Mesendoderm (in vitro differentiated cells): Measurements from ENCODE around the gene C16orf54.
"Not testable (repeated sequence)": the region's sequence is repeated elsewhere in the genome, so short reads cannot be mapped to it uniquely, and the experiment has no call there.

Source experiments
- DNase-seq: peaks from one replicate; pipeline ENCODE4 v3.0.0; 2013
- H2AK5ac ChIP-seq: 2 replicates; pipeline ENCODE4 v1.6.1; 2013; ENCODE audit warnings: low read length, inconsistent platforms
- H2BK120ac ChIP-seq: 2 replicates; pipeline ENCODE4 v1.6.1; 2013; ENCODE audit warnings: low read depth, mild to moderate bottlenecking, low read length, moderate library complexity, mixed read lengths
- H2BK15ac ChIP-seq: replicated peaks from 2 replicates; pipeline ENCODE4 v1.6.1; 2013; ENCODE audit warnings: low read depth, mild to moderate bottlenecking, moderate library complexity
- H2BK5ac ChIP-seq: 2 replicates; pipeline ENCODE4 v1.6.1; 2013; ENCODE audit warnings: low read length, inconsistent platforms
- H3K18ac ChIP-seq: 2 replicates; pipeline ENCODE4 v1.6.1; 2013; ENCODE audit warnings: mild to moderate bottlenecking, low read length, mixed read lengths
- H3K23ac ChIP-seq: one replicate; pipeline ENCODE4 v1.6.1; 2013; ENCODE audit warnings: low read length
- H3K27ac ChIP-seq: 2 replicates; pipeline ENCODE4 v1.5.1; 2013; ENCODE audit warnings: low read depth, mild to moderate bottlenecking, inconsistent platforms, low read length, moderate library complexity
- H3K27me3 ChIP-seq: 2 replicates; pipeline ENCODE4 v1.6.1; 2013; ENCODE audit warnings: low read length, control low read depth, mild to moderate bottlenecking, inconsistent platforms; ENCODE audit not compliant: insufficient read depth, poor library complexity
- H3K36me3 ChIP-seq: 2 replicates; pipeline ENCODE4 v1.6.1; 2013; ENCODE audit warnings: low read length, inconsistent platforms; ENCODE audit not compliant: control insufficient read depth, insufficient read depth
- H3K4ac ChIP-seq: one replicate; pipeline ENCODE4 v1.6.1; 2013; ENCODE audit warnings: low read depth, mild to moderate bottlenecking, low read length, moderate library complexity
- H3K4me1 ChIP-seq: 2 replicates; pipeline ENCODE4 v1.6.1; 2013; ENCODE audit warnings: low read depth, low read length, inconsistent platforms; ENCODE audit not compliant: control insufficient read depth
- H3K4me2 ChIP-seq: 2 replicates; pipeline ENCODE4 v1.6.1; 2013; ENCODE audit warnings: low read length
- H3K4me3 ChIP-seq: 2 replicates; pipeline ENCODE4 v1.5.1; 2013; ENCODE audit warnings: mild to moderate bottlenecking, low read length
- H3K56ac ChIP-seq: one replicate; pipeline ENCODE4 v1.6.1; 2013; ENCODE audit warnings: low read length
- H3K79me1 ChIP-seq: 2 replicates; pipeline ENCODE4 v1.6.1; 2013; ENCODE audit warnings: low read length, inconsistent platforms
- H3K79me2 ChIP-seq: 2 replicates; pipeline ENCODE4 v1.6.1; 2013; ENCODE audit warnings: mild to moderate bottlenecking, low read length; ENCODE audit not compliant: control insufficient read depth, insufficient read depth
- H3K9ac ChIP-seq: 2 replicates; pipeline ENCODE4 v1.6.1; 2013; ENCODE audit warnings: low read length, inconsistent platforms
- H4K5ac ChIP-seq: one replicate; pipeline ENCODE4 v1.6.1; 2013; ENCODE audit warnings: low read length
- H4K8ac ChIP-seq: one replicate; pipeline ENCODE4 v1.6.1; 2013; ENCODE audit warnings: low read depth, mild to moderate bottlenecking, control low read depth, low read length, moderate library complexity
- WGBS: extraction: QIAGEN DNeasy Blood & Tissue Kit; methylation state at CpG from one replicate; pipeline ENCODE4 v1.1.7; 2013; ENCODE audit warnings: low lambda C conversion rate, missing lambda C conversion rate; ENCODE audit not compliant: insufficient coverage; ENCODE audit errors: extremely low coverage; 5-methylcytosine and 5-hydroxymethylcytosine counted together

Gene C16orf54

DNA sequence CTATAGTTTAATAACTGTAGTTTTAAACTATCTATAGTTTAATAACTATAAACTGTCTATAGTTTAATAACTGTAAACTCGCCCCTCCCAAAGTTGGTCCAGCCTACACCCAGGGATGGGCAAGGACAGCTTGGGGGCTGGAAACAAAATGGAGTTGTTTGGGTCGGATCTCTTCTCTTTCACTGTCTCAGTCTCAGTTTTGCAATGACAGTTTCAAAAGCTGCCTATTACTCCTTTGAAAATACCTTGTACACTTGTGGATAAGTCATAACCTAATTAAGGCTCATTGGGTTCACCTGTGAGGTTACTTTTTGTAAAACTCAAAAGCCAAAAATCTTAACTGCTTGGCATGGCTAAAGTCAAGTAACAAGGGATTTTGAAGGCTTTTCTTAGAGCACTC is 31.4 kb downstream of the C16orf54 start:
- no peak overlapping the region for H3K4me3 ChIP-seq
- no peak overlapping the region for H2BK120ac ChIP-seq
- WGBS: no CpG with 5 or more reads among the region's 2 CpGs
- H2BK15ac ChIP-seq: no peak overlapping the region
- H3K36me3 ChIP-seq: no peaks in the 10 kb centered on the region
- H3K4me2 ChIP-seq: no peak overlapping the region
- no peak overlapping the region for H4K8ac ChIP-seq
- H2BK5ac ChIP-seq: no peak overlapping the region
- H3K4ac ChIP-seq: no peak overlapping the region
- peaks cover 3% of the 10 kb centered on the region for H3K79me1 ChIP-seq
- no peaks in the 10 kb centered on the region for H3K4me1 ChIP-seq
- H3K9ac ChIP-seq: no peak overlapping the region
- H4K5ac ChIP-seq: no peak overlapping the region
- no peak for DNase-seq
- no peak overlapping the region for H2AK5ac ChIP-seq
- H3K79me2 ChIP-seq: peaks cover 28% of the 10 kb centered on the region
- no peak overlapping the region for H3K27ac ChIP-seq
- H3K18ac ChIP-seq: no peak overlapping the region
- no peak overlapping the region for H3K23ac ChIP-seq
- H3K56ac ChIP-seq: no peak overlapping the region
- no peaks in the 10 kb centered on the region for H3K27me3 ChIP-seq

DNA sequence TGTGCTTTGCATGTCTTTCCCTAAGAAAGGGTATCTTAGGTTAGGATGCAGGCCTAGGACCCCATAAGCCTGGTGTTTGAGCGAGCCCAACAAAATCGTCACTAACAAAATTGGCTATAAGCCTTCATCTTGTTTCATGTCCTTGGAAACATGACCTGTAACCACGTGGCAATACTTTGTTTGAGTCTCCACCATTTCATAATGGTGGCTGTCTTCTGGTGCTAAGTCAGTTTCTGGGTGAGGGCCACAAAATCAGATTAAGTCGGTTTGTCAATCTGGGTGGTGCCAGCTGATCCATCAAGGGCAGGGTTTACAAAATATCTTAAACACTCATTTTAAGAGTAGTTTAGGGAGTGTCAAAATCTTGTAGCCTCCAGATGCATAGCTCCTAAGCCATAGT is 33.0 kb downstream of the C16orf54 start:
- Histone ChIP-seq H3K9ac (no peak overlapping the region), H2BK15ac (no peak overlapping the region), H3K4me1 (no peaks in the 10 kb centered on the region), H3K4ac (no peak overlapping the region), H3K18ac (no peak overlapping the region), H4K8ac (no peak overlapping the region), H3K56ac (no peak overlapping the region), H2BK5ac (no peak overlapping the region), H4K5ac (no peak overlapping the region), H3K79me1 (peaks cover 3% of the 10 kb centered on the region), H3K4me3 (no peak overlapping the region), H3K27ac (no peak overlapping the region), H2AK5ac (no peak overlapping the region), H3K23ac (no peak overlapping the region), H3K36me3 (no peaks in the 10 kb centered on the region), H3K79me2 (peaks cover 26% of the 10 kb centered on the region), H3K4me2 (no peak overlapping the region), H3K27me3 (no peaks in the 10 kb centered on the region), H2BK120ac (no peak overlapping the region)
- no CpG with 5 or more reads among the region's 4 CpGs for WGBS
- no peak for DNase-seq

- no CpG with 5 or more reads among the region's 17 CpGs for WGBS
- Histone ChIP-seq H2BK5ac (peak overlapping the region; percentile 48), H3K4me3 (peak overlapping the region; percentile 25), H2BK15ac (peak overlapping the region; percentile 74), H4K5ac (peak overlapping the region; percentile 91), H3K18ac (peak overlapping the region; percentile 94), H3K4me1 (no peaks in the 10 kb centered on the region), H3K56ac (peak overlapping the region; percentile 81), H3K27ac (peak overlapping the region; percentile 90), H3K4ac (peak overlapping the region; percentile 100), H2AK5ac (peak overlapping the region; percentile 78), H3K23ac (no peak overlapping the region), H3K36me3 (no peaks in the 10 kb centered on the region), H2BK120ac (peak overlapping the region; percentile 93), H3K79me2 (peaks cover 25% of the 10 kb centered on the region), H3K4me2 (peak overlapping the region; percentile 62), H3K79me1 (peaks cover 3% of the 10 kb centered on the region), H4K8ac (peak overlapping the region; percentile 95), H3K27me3 (no peaks in the 10 kb centered on the region), H3K9ac (peak overlapping the region; percentile 84)
- peak; percentile 88 for DNase-seq
Measured at GRCh38 chr16:29710227-29711219, 35.3 kb downstream of the C16orf54 start.

DNA sequence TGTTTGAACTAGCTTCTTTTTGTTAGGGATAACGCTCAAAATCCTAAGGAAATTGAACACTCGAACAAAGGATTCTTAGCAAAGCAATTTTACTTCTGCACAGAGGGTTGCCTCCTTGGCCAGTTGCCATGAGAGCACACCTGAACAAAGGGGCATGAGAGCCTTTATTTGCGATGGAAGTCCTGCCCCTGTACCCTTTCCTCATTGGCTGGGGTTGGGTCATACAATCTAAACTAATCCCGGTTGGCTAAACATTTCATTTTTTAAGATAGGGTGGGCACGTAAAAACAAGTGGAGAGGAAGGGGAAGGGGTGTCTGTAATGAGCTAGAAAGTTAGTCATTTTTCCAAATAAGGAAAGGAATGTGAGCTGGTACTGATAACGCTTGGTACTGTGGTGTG is 36.1 kb downstream of the C16orf54 start:
- Histone ChIP-seq H3K79me2 (peaks cover 21% of the 10 kb centered on the region), H3K27ac (peak overlapping the region; percentile 58), H2AK5ac (peak overlapping the region; percentile 27), H3K4ac (peak overlapping the region; percentile 95), H3K56ac (peak overlapping the region; percentile 88), H3K4me3 (peak overlapping the region; percentile 91), H2BK5ac (peak overlapping the region; percentile 8), H3K4me2 (peak overlapping the region; percentile 47), H3K18ac (peak overlapping the region; percentile 95), H3K9ac (peak overlapping the region; percentile 84)
- not testable (repeated sequence) for H3K4me1 ChIP-seq, H3K27me3 ChIP-seq, H4K5ac ChIP-seq, H2BK120ac ChIP-seq, H4K8ac ChIP-seq, H2BK15ac ChIP-seq, H3K36me3 ChIP-seq, H3K23ac ChIP-seq, H3K79me1 ChIP-seq
- no CpG with 5 or more reads among the region's 6 CpGs for WGBS
- peak; percentile 87 for DNase-seq

- Histone ChIP-seq H3K9ac (peak overlapping the region; percentile 83), H3K27ac (peak overlapping the region; percentile 58), H3K18ac (peak overlapping the region; percentile 95)
Measured at GRCh38 chr16:29708917-29709600, 36.7 kb downstream of the C16orf54 start.

More at GRCh38 chr16:29708917-29709600, 36.7 kb downstream of the C16orf54 start:
- peak overlapping the region; percentile 86 for H4K5ac ChIP-seq
- H3K79me1 ChIP-seq: peaks cover 2% of the 10 kb centered on the region
- H2BK15ac ChIP-seq: no peak overlapping the region
- H4K8ac ChIP-seq: no peak overlapping the region
- H3K4me2 ChIP-seq: peak overlapping the region; percentile 47
- no peak overlapping the region for H3K23ac ChIP-seq
- peak overlapping the region; percentile 8 for H2BK5ac ChIP-seq
- H3K4ac ChIP-seq: peak overlapping the region; percentile 95
- H3K4me1 ChIP-seq: no peaks in the 10 kb centered on the region
- H3K56ac ChIP-seq: peak overlapping the region; percentile 88
- H3K4me3 ChIP-seq: peak overlapping the region; percentile 91
- peak overlapping the region; percentile 27 for H2AK5ac ChIP-seq
- no peaks in the 10 kb centered on the region for H3K36me3 ChIP-seq
- no peaks in the 10 kb centered on the region for H3K27me3 ChIP-seq
- peak; percentile 90 for DNase-seq
- WGBS: no CpG with 5 or more reads among the region's 16 CpGs
- no peak overlapping the region for H2BK120ac ChIP-seq
- peaks cover 18% of the 10 kb centered on the region for H3K79me2 ChIP-seq
